Measurements from ENCODE around the gene ANAPC16. TPM values are rescaled to one million over a fixed set of nuclear protein-coding genes. Genes with fewer than 3 reads are reported as not detected.

The ANAPC16 gene
- total RNA-seq, 1 donor from 2014 or later: 79.2 TPM

DNA sequence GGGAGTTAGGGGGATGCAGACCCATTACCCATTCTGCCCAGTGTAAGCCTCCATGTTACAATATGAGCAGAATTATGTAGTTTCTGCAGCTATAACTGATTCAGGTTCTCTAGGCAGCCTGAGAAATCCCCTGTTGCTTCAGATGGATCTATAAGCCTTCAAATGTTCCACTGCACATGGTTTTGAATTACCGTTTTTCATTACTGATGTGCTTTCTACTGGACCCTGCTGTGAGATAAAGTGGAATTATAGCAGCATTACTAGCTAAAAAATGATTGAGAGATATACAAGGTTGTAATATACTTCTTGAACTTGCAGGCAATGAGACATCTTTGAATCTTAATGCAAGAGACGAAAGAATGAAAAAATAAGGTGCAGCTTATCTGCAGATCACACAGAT lies 38.4 kb upstream of the ANAPC16 start:
- Mint-ChIP-seq H3K4me1 (ENCODE audit: unreplicated experiment) (peaks cover 17% of the 10 kb centered on the region), H3K9me3 (no peaks in the 10 kb centered on the region), H3K36me3 (peaks cover 27% of the 10 kb centered on the region), H3K27me3 (no peaks in the 10 kb centered on the region), H3K4me3 (no peak overlapping the region), H3K27ac (no peak overlapping the region)
- TF ChIP-seq, protein P1, sequence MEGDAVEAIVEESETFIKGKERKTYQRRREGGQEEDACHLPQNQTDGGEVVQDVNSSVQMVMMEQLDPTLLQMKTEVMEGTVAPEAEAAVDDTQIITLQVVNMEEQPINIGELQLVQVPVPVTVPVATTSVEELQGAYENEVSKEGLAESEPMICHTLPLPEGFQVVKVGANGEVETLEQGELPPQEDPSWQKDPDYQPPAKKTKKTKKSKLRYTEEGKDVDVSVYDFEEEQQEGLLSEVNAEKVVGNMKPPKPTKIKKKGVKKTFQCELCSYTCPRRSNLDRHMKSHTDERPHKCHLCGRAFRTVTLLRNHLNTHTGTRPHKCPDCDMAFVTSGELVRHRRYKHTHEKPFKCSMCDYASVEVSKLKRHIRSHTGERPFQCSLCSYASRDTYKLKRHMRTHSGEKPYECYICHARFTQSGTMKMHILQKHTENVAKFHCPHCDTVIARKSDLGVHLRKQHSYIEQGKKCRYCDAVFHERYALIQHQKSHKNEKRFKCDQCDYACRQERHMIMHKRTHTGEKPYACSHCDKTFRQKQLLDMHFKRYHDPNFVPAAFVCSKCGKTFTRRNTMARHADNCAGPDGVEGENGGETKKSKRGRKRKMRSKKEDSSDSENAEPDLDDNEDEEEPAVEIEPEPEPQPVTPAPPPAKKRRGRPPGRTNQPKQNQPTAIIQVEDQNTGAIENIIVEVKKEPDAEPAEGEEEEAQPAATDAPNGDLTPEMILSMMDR (conservative IDR thresholded peaks at IDR 0.05): no peak
- DNase-seq (ENCODE audit: extremely low spot score, unreplicated experiment): no peak

- Mint-ChIP-seq H3K36me3 (peaks cover 34% of the 10 kb centered on the region), H3K4me1 (ENCODE audit: unreplicated experiment) (peaks cover 7% of the 10 kb centered on the region), H3K9me3 (peaks cover 6% of the 10 kb centered on the region), H3K4me3 (no peak overlapping the region), H3K27me3 (no peaks in the 10 kb centered on the region), H3K27ac (no peak overlapping the region)
- TF ChIP-seq, protein P1 (conservative IDR thresholded peaks at IDR 0.05): no peak
- DNase-seq (ENCODE audit: extremely low spot score, unreplicated experiment): no peak
Measured at GRCh38 chr10:72184156-72184555, 31.7 kb upstream of the ANAPC16 start.

- TF ChIP-seq, protein P1 (conservative IDR thresholded peaks at IDR 0.05): no peak
- Mint-ChIP-seq H3K36me3 (peaks cover 35% of the 10 kb centered on the region), H3K27ac (peak overlapping the region; percentile 53), H3K9me3 (peaks cover 6% of the 10 kb centered on the region), H3K4me1 (ENCODE audit: unreplicated experiment) (peaks cover 7% of the 10 kb centered on the region), H3K27me3 (no peaks in the 10 kb centered on the region), H3K4me3 (no peak overlapping the region)
- DNase-seq (ENCODE audit: extremely low spot score, unreplicated experiment): no peak
Measured at GRCh38 chr10:72186258-72186981, 29.4 kb upstream of the ANAPC16 start.

DNA sequence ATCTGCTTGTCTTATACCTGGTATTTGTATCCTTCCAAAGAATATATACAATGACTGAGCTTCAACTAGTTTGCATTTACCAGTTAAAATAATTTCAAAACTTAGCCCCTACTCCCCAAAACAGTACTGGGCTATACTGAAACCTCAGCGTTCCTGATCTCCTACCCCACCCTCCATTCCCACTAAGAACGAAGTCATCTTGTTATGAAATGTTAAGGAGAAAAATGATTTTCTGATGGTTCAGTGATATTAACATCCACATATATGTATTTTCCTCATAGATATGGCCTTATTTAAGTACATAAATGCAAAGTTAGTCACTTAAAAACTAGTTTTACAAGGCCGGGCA lies 28.9 kb upstream of the ANAPC16 start:
- H3K36me3 Mint-ChIP-seq: peaks cover 32% of the 10 kb centered on the region
- H3K27me3 Mint-ChIP-seq: no peaks in the 10 kb centered on the region
- TF ChIP-seq, protein P1 (conservative IDR thresholded peaks at IDR 0.05): no peak
- no peak overlapping the region for H3K27ac Mint-ChIP-seq
- peaks cover 6% of the 10 kb centered on the region for H3K9me3 Mint-ChIP-seq
- no peak for DNase-seq (ENCODE audit: extremely low spot score, unreplicated experiment)
- peaks cover 7% of the 10 kb centered on the region for H3K4me1 Mint-ChIP-seq (ENCODE audit: unreplicated experiment)
- H3K4me3 Mint-ChIP-seq: no peak overlapping the region

DNA sequence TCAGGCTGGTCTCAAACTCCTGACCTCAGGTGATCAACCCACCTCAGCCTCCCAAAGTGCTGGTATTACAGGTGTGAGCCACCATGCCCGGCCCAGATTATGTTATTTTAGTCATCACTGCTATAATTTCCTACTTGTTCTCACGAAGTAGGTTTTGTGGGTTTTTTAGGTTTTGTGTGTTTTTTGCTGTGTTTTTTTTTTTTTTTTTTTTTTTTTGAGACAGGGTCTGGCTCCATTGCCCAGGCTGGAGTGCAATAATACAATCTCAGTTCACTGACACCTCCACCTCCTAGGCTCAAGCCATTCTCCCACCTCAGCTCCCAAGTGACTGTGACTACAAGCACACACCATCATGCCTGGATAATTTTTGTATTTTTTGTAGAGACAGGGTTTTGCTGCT lies 20.9 kb upstream of the ANAPC16 start:
- Mint-ChIP-seq H3K27ac (no peak overlapping the region), H3K9me3 (no peaks in the 10 kb centered on the region), H3K4me3 (no peak overlapping the region), H3K27me3 (no peaks in the 10 kb centered on the region), H3K4me1 (ENCODE audit: unreplicated experiment) (no peaks in the 10 kb centered on the region), H3K36me3 (peaks cover 12% of the 10 kb centered on the region)
- TF ChIP-seq, protein P1 (conservative IDR thresholded peaks at IDR 0.05): no peak
- DNase-seq (ENCODE audit: extremely low spot score, unreplicated experiment): no peak
